Endothelial cell (in vitro differentiated cells): ENCODE data around the gene GALNT1. TPM values are rescaled to one million over a fixed set of nuclear protein-coding genes. Genes with fewer than 3 reads are reported as not detected.

ENCODE experiments used
- DNase-seq: peaks from one replicate; pipeline ENCODE4 v3.0.0; 2021; ENCODE audit warnings: low spot score
- H3K27ac Mint-ChIP-seq: one replicate; pipeline ENCODE4 v1.8.0; 2021; ENCODE audit warnings: mixed read lengths, inconsistent platforms; ENCODE audit not compliant: unreplicated experiment
- H3K27me3 Mint-ChIP-seq: one replicate; pipeline ENCODE4 v1.8.0; 2021; ENCODE audit warnings: mild to moderate bottlenecking, moderate library complexity, mixed read lengths, inconsistent platforms; ENCODE audit not compliant: unreplicated experiment
- H3K36me3 Mint-ChIP-seq: one replicate; pipeline ENCODE4 v1.8.0; 2021; ENCODE audit warnings: mild to moderate bottlenecking, low read depth, mixed read lengths, inconsistent platforms; ENCODE audit not compliant: unreplicated experiment
- H3K4me1 Mint-ChIP-seq: one replicate; pipeline ENCODE4 v1.8.0; 2021; ENCODE audit warnings: mild to moderate bottlenecking, mixed read lengths, inconsistent platforms; ENCODE audit not compliant: unreplicated experiment
- H3K4me3 Mint-ChIP-seq: one replicate; pipeline ENCODE4 v1.8.0; 2021; ENCODE audit warnings: mild to moderate bottlenecking, mixed read lengths, inconsistent platforms; ENCODE audit not compliant: unreplicated experiment
- H3K9me3 Mint-ChIP-seq: one replicate; pipeline ENCODE4 v1.8.0; 2021; ENCODE audit warnings: mixed read lengths, inconsistent platforms; ENCODE audit not compliant: unreplicated experiment
- total RNA-seq: library from RNA; stranded (reverse); fragmentation: NEBNext Ultra II Directional; extraction: Animal tissue kit (Norgen Biotek cat#: 25700); gene quantifications from one replicate; pipeline ENCODE4 v1.2.1, GENCODE V29; 2021; ENCODE audit not compliant: unreplicated experiment
- TF ChIP-seq, protein P1 (sequence below): fragments of 200-600 bp; sonication (generic); IDR thresholded peaks from one replicate; pipeline ENCODE4 v1.5.0; 2021; ENCODE audit warnings: antibody characterized with exemption; ENCODE audit not compliant: unreplicated experiment

The GALNT1 gene
- total RNA-seq, 1 donor from 2014 or later: 174 TPM

DNA sequence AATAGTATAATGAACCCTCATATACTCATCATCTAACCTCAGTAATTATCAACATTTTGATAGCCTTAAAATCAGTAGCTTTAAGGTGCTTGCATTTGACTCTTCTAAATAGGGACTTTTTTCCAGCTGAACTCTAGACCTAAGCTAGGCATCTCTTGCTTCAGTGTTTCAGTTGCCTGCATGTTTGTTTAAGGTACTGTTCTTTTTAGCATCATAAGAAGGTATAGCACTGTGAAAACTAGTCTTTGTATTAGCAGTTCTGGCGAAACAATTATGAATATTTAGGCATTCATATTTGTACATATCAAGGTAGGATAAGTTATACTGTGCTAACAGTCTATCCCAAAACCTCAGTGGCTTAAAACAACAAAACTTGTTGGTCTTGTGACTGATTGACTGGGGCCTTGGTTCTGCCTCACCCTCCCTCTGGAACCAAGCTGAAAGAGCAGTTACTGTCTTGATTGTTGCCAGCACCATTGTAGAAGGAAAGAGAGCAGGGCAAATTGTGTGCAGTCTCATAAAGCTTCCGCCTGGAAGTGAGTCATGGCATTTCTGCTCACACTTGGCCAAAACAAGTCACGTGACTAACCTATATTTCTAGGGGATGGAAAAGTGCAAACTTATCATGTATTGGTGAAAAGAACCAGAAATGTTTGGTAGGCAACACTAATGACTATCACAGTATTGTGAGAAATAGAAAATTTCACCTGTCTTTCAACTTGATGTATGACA is 24.3 kb downstream of the GALNT1 start:
- Mint-ChIP-seq H3K9me3 (no peaks in the 10 kb centered on the region), H3K4me3 (no peak overlapping the region), H3K36me3 (peaks cover 18% of the 10 kb centered on the region), H3K4me1 (peaks cover 40% of the 10 kb centered on the region), H3K27ac (no peak overlapping the region), H3K27me3 (peaks cover 2% of the 10 kb centered on the region)
- TF ChIP-seq, protein P1, sequence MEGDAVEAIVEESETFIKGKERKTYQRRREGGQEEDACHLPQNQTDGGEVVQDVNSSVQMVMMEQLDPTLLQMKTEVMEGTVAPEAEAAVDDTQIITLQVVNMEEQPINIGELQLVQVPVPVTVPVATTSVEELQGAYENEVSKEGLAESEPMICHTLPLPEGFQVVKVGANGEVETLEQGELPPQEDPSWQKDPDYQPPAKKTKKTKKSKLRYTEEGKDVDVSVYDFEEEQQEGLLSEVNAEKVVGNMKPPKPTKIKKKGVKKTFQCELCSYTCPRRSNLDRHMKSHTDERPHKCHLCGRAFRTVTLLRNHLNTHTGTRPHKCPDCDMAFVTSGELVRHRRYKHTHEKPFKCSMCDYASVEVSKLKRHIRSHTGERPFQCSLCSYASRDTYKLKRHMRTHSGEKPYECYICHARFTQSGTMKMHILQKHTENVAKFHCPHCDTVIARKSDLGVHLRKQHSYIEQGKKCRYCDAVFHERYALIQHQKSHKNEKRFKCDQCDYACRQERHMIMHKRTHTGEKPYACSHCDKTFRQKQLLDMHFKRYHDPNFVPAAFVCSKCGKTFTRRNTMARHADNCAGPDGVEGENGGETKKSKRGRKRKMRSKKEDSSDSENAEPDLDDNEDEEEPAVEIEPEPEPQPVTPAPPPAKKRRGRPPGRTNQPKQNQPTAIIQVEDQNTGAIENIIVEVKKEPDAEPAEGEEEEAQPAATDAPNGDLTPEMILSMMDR: no peak
- no peak for DNase-seq

DNA sequence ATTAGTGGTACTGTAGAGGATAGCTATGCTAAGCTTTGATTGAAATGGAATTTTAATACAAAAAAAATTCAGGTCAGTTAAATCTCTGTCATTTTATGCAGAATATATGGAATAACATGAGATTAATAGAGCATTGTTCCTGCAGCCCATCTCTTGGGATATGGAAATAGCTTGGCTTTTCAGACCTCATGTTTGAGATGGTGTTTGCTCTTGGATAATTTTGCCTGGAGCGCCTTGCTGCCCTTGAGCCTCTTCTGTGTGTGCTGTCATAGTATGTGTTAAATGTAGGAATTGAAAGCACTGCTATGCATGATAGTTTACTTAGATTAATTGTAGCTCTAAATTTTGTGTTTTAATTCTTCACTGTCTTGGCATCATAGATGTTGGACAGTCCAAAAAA is 27.7 kb downstream of the GALNT1 start:
- no peak for DNase-seq
- Mint-ChIP-seq H3K4me1 (peaks cover 43% of the 10 kb centered on the region), H3K27ac (no peak overlapping the region), H3K36me3 (no peaks in the 10 kb centered on the region), H3K4me3 (no peak overlapping the region), H3K9me3 (no peaks in the 10 kb centered on the region), H3K27me3 (peaks cover 2% of the 10 kb centered on the region)
- TF ChIP-seq, protein P1: no peak

DNA sequence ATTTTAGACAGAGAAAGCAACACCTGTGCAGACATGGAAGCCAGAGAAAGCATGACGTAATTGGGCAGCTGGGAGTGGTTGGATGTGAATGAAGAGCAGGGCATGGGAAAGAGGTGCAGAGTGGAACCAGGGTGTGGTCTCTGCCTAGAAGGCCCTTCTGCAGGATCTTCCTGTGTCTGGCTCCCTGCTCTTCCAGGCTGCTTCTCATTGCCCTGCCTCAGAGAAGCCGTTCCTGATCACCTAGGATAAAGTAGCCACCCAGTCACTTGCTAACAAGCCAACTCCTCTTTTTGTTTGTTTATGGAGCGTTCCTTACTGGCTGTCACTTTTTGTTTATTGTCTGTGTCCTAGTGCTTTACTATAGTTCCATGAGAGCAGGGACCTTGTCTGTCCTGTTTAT is 28.5 kb downstream of the GALNT1 start:
- no peak overlapping the region for H3K27ac Mint-ChIP-seq
- peaks cover 37% of the 10 kb centered on the region for H3K4me1 Mint-ChIP-seq
- peaks cover 2% of the 10 kb centered on the region for H3K27me3 Mint-ChIP-seq
- TF ChIP-seq, protein P1: no peak
- no peak overlapping the region for H3K4me3 Mint-ChIP-seq
- H3K9me3 Mint-ChIP-seq: no peaks in the 10 kb centered on the region
- H3K36me3 Mint-ChIP-seq: no peaks in the 10 kb centered on the region
- DNase-seq: no peak

DNA sequence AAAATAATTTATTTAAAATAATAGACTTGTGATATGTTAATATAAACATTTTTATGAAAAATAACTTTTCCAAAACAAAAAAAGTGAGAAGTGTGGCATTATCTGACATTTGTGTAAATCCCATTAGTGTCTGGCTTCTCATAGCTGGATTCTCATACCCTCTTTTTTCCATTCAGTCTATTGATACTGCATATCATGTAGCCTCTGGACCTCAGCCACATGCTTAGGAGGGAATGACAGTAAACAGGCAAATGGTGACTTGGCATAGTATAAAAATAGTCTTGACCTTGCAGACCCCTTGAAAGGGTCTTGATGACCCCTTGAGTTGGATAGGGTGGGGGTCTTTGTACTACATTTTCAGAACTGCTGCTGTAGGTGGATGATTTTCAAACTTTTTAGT is 29.2 kb downstream of the GALNT1 start:
- Mint-ChIP-seq H3K4me1 (peaks cover 40% of the 10 kb centered on the region), H3K27ac (no peak overlapping the region), H3K9me3 (no peaks in the 10 kb centered on the region), H3K27me3 (peaks cover 2% of the 10 kb centered on the region), H3K36me3 (no peaks in the 10 kb centered on the region), H3K4me3 (no peak overlapping the region)
- no peak for DNase-seq
- TF ChIP-seq, protein P1: no peak

DNA sequence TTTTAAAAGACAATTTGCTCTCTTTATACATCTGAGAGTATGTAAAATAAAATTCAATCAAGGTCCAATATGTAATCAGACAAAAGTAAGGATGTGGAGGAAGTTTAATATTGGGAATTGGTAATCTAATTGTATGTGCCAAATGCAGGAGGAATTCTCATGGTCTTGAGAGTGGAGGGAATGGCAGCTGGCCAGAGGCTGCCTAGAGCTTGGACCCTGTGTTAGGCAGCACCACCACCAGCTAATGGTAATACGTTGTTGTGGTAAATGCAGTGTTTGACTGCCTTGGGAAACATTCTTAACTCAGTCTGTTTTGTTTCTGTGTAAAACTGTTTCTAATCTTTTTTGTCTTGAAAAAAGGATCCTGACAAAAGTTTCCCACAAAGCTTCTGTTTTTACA is 30.0 kb downstream of the GALNT1 start:
- no peak overlapping the region for H3K4me3 Mint-ChIP-seq
- TF ChIP-seq, protein P1: no peak
- DNase-seq: no peak
- peaks cover 36% of the 10 kb centered on the region for H3K4me1 Mint-ChIP-seq
- H3K27ac Mint-ChIP-seq: peak overlapping the region; percentile 27
- peaks cover 2% of the 10 kb centered on the region for H3K27me3 Mint-ChIP-seq
- no peaks in the 10 kb centered on the region for H3K9me3 Mint-ChIP-seq
- H3K36me3 Mint-ChIP-seq: no peaks in the 10 kb centered on the region
